Left ventricle myocardium superior (tissue), 1 donor: ENCODE data around the gene RAD54L2. TPM values are rescaled to one million over a fixed set of nuclear protein-coding genes. Genes with fewer than 3 reads are reported as not detected.

Experiments
- total RNA-seq: library from RNA; stranded (reverse); fragmentation: NEBNext Ultra II Directional; extraction: Animal tissue kit (Norgen Biotek cat#: 25700); gene quantifications from one replicate; pipeline ENCODE4 v1.2.1, GENCODE V29; 2021
- donor health status: DM: no; HTN: yes; CAD: no; lungs with severe emphysema.

Gene RAD54L2
- total RNA-seq, 1 donor from 2014 or later, result 10.4 TPM

Other genes starting within 250 kb of the RAD54L2 start
- gene MANF, start 153.4 kb upstream of the RAD54L2 start, total RNA-seq, result 46.2 TPM
- 12.6 TPM for gene RBM15B, start 147.4 kb upstream of the RAD54L2 start, total RNA-seq
- 14.8 TPM for gene DCAF1, start 38.7 kb upstream of the RAD54L2 start, total RNA-seq
- 36.2 TPM for gene TEX264, start 132.5 kb downstream of the RAD54L2 start, total RNA-seq
- gene GRM2, start 168.3 kb downstream of the RAD54L2 start, total RNA-seq, result 0.07 TPM
- not detected for gene IQCF6, start 240.5 kb downstream of the RAD54L2 start, total RNA-seq